RPMI7951 (cell line): Measurements from ENCODE around the gene PGPEP1. TPM values are rescaled to one million over a fixed set of nuclear protein-coding genes. Genes with fewer than 3 reads are reported as not detected.
"Not testable (repeated sequence)": the region's sequence is repeated elsewhere in the genome, so short reads cannot be mapped to it uniquely, and the experiment has no call there.

Source experiments
- DNase-seq: peaks from one replicate; pipeline ENCODE4 v3.0.0-alpha.2; 2012; ENCODE audit warnings: low read depth
- total RNA-seq: library from RNA; depleted of rRNA; stranded (reverse); fragments of >200 nt; shearing (Covaris generic); gene quantifications from 2 replicates; pipeline ENCODE4 v1.2.3, GENCODE V29; 2014

The PGPEP1 gene
- total RNA-seq, 1 experiment from 2014 or later, result 11.9 TPM

DNA sequence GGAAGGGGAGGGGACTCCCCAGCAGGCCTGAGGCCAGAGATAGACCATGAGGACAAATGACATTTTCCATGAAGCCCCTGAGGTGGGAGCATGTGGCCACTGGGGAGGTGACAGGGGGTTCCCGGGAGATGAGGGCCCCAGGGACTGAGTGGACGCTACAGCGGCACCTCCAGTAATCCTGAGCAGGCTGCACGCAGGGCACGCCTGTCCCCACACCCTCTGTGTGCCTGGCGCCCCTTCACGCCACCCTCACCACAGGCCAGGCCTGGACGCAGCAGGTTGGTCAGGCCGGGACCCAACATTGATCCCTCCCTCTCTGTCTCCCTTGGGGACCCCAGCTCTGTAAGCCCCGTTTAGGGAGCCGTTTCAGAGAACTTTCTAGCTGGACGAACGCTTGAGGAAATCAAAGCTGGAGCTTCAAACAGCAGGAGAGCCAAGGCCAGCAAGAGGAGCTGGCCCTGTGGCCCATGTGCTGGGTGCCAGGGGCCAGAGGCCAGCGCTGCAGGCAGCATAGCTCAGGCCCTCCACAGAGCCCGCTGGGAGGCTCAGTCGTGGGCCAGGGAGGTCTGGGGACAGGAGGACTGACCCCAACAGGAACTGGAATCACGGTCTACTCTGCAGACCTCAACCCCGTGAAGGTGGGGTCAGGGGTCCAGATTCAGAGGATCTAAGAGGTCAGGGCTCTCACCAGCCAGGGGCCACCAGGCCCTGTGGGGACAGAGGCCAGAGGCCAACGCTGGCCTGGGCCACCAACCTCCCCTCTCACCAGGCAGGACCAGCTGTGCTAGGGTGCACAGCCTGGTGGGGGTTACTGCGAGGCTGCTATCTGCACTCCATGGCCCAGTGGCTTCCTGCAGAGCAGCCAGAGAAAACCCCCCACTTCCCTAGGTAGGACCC is 32.1 kb upstream of the PGPEP1 start:
- no peak for DNase-seq

GRCh38 chr19:18308948-18309325 is 31.5 kb upstream of the PGPEP1 start:
- DNase-seq, result no peak

GRCh38 chr19:18309525-18310064 is 30.8 kb upstream of the PGPEP1 start:
- no peak for DNase-seq

DNA sequence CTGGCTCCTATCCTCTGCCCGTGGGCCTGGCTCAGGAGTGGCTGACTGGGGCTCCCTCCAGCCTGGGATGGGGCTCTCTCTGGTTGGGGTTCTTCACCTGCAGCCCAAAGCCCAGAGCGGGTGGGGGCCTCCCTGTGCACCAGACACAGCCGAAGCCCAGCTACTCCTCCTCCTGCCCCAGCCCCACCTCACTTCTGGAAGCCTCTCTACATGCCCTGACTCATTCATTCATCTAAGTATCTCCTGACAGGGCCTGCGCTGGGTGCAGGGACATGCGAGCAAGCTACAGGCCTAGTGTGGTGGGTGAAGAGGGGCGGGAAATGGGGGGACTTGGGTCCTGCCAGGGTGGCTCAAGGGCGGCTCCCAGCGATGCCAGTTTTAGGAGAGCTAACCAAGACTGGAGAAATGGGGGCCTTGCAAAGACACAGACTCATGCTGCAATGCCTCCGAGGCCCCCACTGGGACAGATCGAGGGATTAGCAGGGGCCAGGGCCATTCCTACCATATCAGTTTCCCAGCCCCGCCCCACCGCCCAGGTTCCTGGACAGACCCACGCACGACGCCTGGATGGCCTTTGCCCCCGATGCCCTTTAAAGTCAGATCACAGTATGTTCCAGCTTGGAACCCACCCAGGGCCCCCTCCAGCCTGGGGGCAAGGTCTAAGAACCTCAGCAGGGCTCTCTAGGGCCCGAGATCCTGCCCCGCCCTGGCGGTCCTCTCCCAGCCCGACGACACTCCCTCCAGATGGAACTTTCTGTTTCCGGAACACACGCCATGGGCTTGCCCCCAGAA is 30.1 kb upstream of the PGPEP1 start:
- no peak for DNase-seq

DNA sequence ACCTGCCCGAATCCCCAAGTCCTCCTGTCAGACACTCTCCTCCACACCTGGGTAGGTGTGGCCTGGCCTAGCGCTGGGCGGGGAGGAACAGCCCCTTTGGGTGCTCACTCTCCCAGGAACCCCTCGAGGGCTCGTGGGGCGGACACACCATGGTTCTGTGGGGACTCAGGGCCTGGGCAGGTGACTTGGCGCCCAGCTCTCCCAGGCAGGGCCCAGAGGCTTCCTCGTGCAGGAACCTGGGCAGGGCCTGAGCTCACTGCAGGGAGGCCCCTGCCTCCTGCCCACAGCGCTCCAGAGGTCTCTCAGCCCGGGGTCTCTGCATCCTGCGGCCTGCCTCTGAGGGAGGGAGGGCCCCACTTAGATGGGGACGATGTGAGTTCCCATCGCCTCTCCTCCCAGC is 29.4 kb upstream of the PGPEP1 start:
- DNase-seq, result no peak

- no peak for DNase-seq
These were observed 28.8 kb upstream of the PGPEP1 start for GRCh38 chr19:18311502-18312091.

GRCh38 chr19:18312092-18312534 is 28.3 kb upstream of the PGPEP1 start:
- no peak for DNase-seq

- DNase-seq, result no peak
These were observed 27.0 kb upstream of the PGPEP1 start for GRCh38 chr19:18313398-18313797.

GRCh38 chr19:18317961-18318800 is 22.2 kb upstream of the PGPEP1 start:
- no peak for DNase-seq

DNA sequence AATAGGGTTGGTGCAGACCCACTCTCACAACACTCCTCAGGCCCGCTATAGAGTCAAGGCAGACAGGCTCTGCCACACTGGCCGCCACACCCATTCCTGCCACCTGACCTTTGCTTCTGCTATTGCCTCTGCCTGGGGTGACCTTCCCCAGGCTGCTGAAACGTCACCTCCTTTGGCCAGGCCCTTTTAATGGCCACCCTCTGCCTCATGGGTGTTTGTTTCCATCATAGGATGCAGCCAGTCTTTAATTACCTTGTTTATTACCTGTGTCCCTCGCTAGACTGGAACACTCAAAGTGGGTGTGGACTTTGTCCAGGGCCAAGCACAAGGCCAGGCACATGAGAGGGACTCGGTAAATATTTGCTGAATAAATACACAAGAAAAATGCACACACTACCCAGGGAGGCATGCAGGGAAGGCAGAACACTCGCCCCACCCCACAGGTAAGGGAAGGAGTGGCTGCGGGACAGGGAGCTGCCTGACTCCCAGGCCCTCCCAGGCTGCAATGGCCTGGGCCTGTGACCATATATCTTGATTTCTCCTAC is 20.7 kb upstream of the PGPEP1 start:
- no peak for DNase-seq

GRCh38 chr19:18320865-18321733 is 19.3 kb upstream of the PGPEP1 start:
- DNase-seq, result no peak

DNA sequence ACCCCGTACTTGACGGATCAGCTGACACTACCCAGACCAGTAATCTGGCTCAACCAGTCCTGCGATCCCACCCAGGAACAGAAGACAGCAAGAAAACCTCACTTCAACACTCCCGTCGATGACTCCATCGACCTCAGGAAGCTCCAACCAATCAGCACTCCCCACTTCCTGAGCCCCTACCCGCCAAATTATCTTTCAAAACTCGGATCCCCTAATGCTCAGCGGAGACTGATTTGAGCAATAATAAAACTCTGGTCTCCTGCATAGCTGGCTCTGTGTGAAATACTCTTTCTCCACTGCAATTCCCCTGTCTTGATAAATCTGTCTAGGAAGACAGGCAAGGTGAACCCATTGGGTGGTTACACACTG is 18.7 kb upstream of the PGPEP1 start:
- DNase-seq, result peak; percentile 38

DNA sequence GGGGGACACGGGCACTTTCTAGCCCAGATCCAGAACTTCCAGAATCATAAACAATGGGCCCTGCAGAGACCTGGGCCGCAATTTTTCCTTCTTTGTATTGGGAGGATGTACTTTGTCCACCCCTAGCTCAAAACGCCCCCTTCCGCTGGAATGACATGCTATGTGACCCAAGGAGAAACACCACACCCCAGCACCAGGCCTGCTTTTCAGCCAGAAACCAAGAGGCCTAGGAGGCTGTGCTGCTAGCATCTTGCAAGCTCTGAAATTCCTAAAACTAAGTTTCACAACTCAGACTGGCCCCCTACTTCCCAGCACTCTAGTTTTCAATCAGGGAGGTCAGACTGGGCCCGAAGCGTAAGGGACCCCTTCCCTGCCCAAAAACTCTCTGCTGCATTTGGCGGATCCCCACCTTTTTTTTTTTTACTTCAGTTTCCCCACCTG is 18.1 kb upstream of the PGPEP1 start:
- peak; percentile 77 for DNase-seq

DNA sequence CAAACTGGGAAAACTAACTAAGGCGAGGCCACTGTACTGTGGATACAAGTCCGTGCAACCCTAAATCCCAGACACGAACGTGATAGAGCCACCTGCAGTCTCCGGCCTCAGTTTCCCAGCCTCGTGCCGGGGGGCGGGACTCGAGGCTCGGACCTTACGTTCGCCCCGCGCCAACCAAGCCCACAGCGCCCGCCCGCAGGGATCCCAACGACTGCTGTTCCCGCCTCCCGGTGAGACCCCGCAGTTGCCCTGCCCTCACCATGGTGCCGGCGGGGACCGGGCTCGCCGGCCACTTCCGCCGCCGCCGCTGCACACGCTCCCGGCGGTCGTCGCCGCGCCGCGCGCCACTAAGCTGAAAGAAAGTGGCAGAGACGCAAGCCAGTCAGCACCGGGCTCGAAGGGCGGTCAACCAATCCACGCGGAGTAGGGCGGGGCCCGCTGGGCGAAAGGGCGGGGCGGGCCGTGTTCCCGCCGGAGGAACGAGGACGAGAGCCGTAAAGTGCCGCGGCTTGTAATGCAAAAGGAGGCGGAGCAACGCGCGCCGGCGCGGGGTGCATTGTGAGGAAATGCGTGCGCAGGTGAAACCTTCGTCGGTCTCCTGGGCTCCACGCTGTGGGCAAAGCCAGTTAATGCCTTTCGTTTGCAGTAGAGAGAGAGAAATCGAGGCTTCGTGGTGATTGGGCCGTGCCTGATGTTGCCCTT is 17.5 kb upstream of the PGPEP1 start, which contains the start of gene LSM4:
LSM4 (minus strand) TSS at position 318 of the 702 bp plus-strand sequence; CDS start at position 262, 56 bp downstream.
- peak; percentile 95 for DNase-seq

- not testable (repeated sequence) for DNase-seq
These were observed 16.0 kb upstream of the PGPEP1 start for GRCh38 chr19:18324373-18324731.

- no peak for DNase-seq
These were observed 13.6 kb upstream of the PGPEP1 start for GRCh38 chr19:18326772-18327171.

- peak; percentile 98 for DNase-seq
These were observed 11.9 kb upstream of the PGPEP1 start for GRCh38 chr19:18328340-18329034.

DNA sequence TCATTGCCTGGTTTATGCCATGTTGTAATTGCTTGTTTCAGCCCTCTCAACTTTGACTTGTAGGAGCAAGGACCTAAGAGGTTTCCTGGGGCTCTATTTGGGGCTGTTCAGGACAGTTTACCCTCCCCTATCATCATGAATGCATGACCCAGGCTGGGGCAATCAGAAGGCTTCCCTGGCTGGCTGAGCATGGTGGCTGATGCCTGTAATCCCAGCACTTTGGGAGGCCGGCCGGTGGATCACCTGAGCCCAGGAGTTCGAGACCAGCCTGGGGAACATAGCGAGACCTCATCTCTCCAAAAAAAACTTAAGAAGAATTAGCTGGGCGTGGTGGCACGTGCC is 11.4 kb upstream of the PGPEP1 start:
- no peak for DNase-seq

GRCh38 chr19:18330868-18331267 is 9.5 kb upstream of the PGPEP1 start:
- no peak for DNase-seq
